ENCODE data around the gene SLC30A10.

DNA sequence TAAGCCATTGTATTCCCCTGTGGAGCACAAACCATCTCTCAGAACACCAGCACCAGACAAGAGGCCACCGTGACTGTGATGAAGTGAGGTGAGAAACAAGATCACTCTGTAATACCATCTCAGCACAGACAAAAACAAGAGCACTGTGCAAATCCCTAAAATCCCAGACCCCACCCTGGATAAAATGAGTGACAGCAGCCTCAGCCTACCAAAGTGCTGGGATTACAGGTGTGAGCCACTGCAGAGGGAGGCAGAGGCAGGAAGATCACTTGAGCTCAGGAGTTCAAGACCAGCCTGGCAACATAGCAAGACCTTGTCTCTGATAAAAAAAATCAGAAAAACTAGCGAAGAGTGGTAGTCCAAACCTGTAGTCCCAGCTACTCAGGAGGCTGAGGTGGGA lies 23.4 kb downstream of the SLC30A10 start:
- TF ChIP-seq NFXL1 (IDR thresholded peaks at IDR 0.05; ENCODE audit: borderline replicate concordance) (no peak), SMARCA5 (IDR thresholded peaks at IDR 0.05) (no peak), IKZF2 (IDR thresholded peaks at IDR 0.05) (no peak), MXI1 (IDR thresholded peaks at IDR 0.05; ENCODE audit: low read depth, low read length) (no peak), ZNF274 (IDR thresholded peaks at IDR 0.05; ENCODE audit: insufficient read depth, insufficient read length) (no peak)
